GM12878 (cell line): ENCODE measurements around the gene TCF23. TPM values are rescaled to one million over a fixed set of nuclear protein-coding genes. Genes with fewer than 3 reads are reported as not detected.

ENCODE experiments used
- ATAC-seq: fragments of 200-7000 bp; cut with Tn5 transposase; 3 replicates; pipeline ENCODE4 v1.9.1; 2020; ENCODE audit warnings: mild to moderate bottlenecking, moderate library complexity
- BruUV-seq: library from RNA; stranded (reverse); fragments of 400-500 nt; replicated peaks from 2 replicates; lab custom pipeline; 2021; lab: Mats Ljungman, UMichigan
- CTCF ChIA-PET: fragments of 300-600 bp; sonication (Branson Sonifier 250); formaldehyde crosslinking; extraction: SDS; loops from one replicate; lab custom pipeline; 2021; ENCODE audit warnings: inconsistent platforms; lab: Yijun Ruan, JAX
- POLR2A ChIA-PET: fragments of 350-600 bp; formaldehyde crosslinking; extraction: SDS; loops from one replicate; lab custom pipeline; 2021; ENCODE audit warnings: inconsistent platforms; lab: Charles Lee
- RAD21 ChIA-PET: fragments of 300-600 bp; sonication (Branson Sonifier 250); formaldehyde crosslinking; loops from one replicate; lab custom pipeline; 2023; ENCODE audit warnings: antibody characterized with exemption; ENCODE audit not compliant: unreplicated experiment; lab: Charles Lee
- SMC1A ChIA-PET: fragments of 300-600 bp; sonication (Branson Sonifier 250); formaldehyde crosslinking; loops from one replicate; lab custom pipeline; 2023; ENCODE audit not compliant: unreplicated experiment, uncharacterized antibody; lab: Charles Lee
- DNase-seq: peaks from one replicate; pipeline ENCODE4 v3.0.0-alpha.2; 2011; ENCODE audit warnings: low read depth, low spot score
- FAIRE-seq: peaks from 3 replicates; lab custom pipeline; 2011; peaks lifted over from hg19 to GRCh38; lab: Jason Lieb, UNC
- H2AFZ ChIP-seq: 2 replicates; pipeline ENCODE4 v1.6.0; 2011; ENCODE audit warnings: low read depth, low read length, control low read depth; ENCODE audit not compliant: control insufficient read depth
- H3K27ac ChIP-seq: 2 replicates; pipeline ENCODE4 v1.5.1; 2011; ENCODE audit warnings: control low read depth; ENCODE audit not compliant: control insufficient read depth, insufficient read depth
- H3K27me3 ChIP-seq, 2 experiments: replicated peaks in 1 of 2; 2 replicates each; pipeline versions ENCODE4 v1.6.0 to v1.6.1; 2011; ENCODE audit warnings: low read length in 1 of 2; ENCODE audit not compliant: control insufficient read depth in 2 of 2, insufficient read depth in 2 of 2
- H3K36me3 ChIP-seq, 2 experiments: 2 replicates each; pipeline ENCODE4 v1.5.1; 2011; ENCODE audit warnings: low read length in 1 of 2; ENCODE audit not compliant: control insufficient read depth in 2 of 2, insufficient read depth in 2 of 2
- H3K4me1 ChIP-seq: 2 replicates; pipeline ENCODE4 v1.6.1; 2011; ENCODE audit warnings: mild to moderate bottlenecking, low read length, moderate library complexity, mixed read lengths; ENCODE audit not compliant: control insufficient read depth, insufficient read depth
- H3K4me2 ChIP-seq: 2 replicates; pipeline ENCODE4 v1.6.0; 2011; ENCODE audit warnings: control low read depth; ENCODE audit not compliant: control insufficient read depth, insufficient read depth
- H3K4me3 ChIP-seq: fragments of 200-600 bp; sonication (generic); 2 replicates; pipeline ENCODE4 v1.5.1; 2016
- H3K79me2 ChIP-seq: 2 replicates; pipeline ENCODE4 v1.6.0; 2011; ENCODE audit warnings: low read length; ENCODE audit not compliant: control insufficient read depth, insufficient read depth
- H3K9ac ChIP-seq: 2 replicates; pipeline ENCODE4 v1.8.0; 2011; ENCODE audit warnings: low read length, control low read depth, mixed read lengths; ENCODE audit not compliant: control insufficient read depth, insufficient read depth
- H3K9me3 ChIP-seq: replicated peaks from 3 replicates; pipeline ENCODE4 v1.5.1; 2011; ENCODE audit warnings: mild to moderate bottlenecking, low read length; ENCODE audit not compliant: control insufficient read depth, insufficient read depth
- H4K20me1 ChIP-seq: 2 replicates; pipeline ENCODE4 v1.6.0; 2011; ENCODE audit not compliant: control insufficient read depth, insufficient read depth
- CBFB ChIP-seq: IDR thresholded peaks from 2 replicates; pipeline ENCODE4 v1.6.1; 2016; ENCODE audit warnings: antibody characterized with exemption, low read depth
- EP300 ChIP-seq, 2 experiments: fragments of 150-350 bp in 1 of 2; IDR thresholded peaks; 2 replicates each; pipeline ENCODE4 v1.6.1; 2011 to 2012; ENCODE audit warnings: low read depth in 2 of 2, low read length in 2 of 2, borderline replicate concordance in 1 of 2, improper control_type of control experiment in 1 of 2, inconsistent platforms in 1 of 2; ENCODE audit not compliant: control insufficient read depth in 1 of 2
- KLF5 ChIP-seq: fragments of 450-650 bp; IDR thresholded peaks from 2 replicates; pipeline ENCODE4 v1.6.1; 2014; ENCODE audit warnings: mild to moderate bottlenecking; ENCODE audit not compliant: partially characterized antibody
- MTA2 ChIP-seq: fragments of 450-650 bp; IDR thresholded peaks from 2 replicates; pipeline ENCODE4 v1.6.1; 2016; ENCODE audit warnings: low read depth, mild to moderate bottlenecking, moderate library complexity
- PKNOX1 ChIP-seq: fragments of 450-650 bp; IDR thresholded peaks from 2 replicates; pipeline ENCODE4 v1.6.1; 2016; ENCODE audit warnings: mild to moderate bottlenecking
- POU2F2 ChIP-seq: IDR thresholded peaks from 3 replicates; pipeline ENCODE4 v1.6.1; 2011; ENCODE audit warnings: low read depth, mild to moderate bottlenecking, low read length, borderline replicate concordance
- ZBTB33 ChIP-seq: fragments of 450-650 bp; IDR thresholded peaks from 2 replicates; pipeline ENCODE4 v1.6.1; 2017; ENCODE audit warnings: mild to moderate bottlenecking
- ZNF622 ChIP-seq: fragments of 450-650 bp; IDR thresholded peaks from 2 replicates; pipeline ENCODE4 v1.6.1; 2017; ENCODE audit warnings: mild to moderate bottlenecking, inconsistent platforms
- WGBS: methylation state at CpG from one replicate; pipeline ENCODE4 v1.1.6; 2016; ENCODE audit warnings: low lambda C conversion rate; ENCODE audit not compliant: insufficient replicate concordance, insufficient coverage; ENCODE audit errors: missing lambda C conversion rate; 5-methylcytosine and 5-hydroxymethylcytosine counted together
- in situ Hi-C: fragments of 300-500 bp; cut with MboI; formaldehyde crosslinking; loops from 9 replicates; pipeline ENCODE4 v1.14.3; 2018; ENCODE audit warnings: mixed read lengths
- intact Hi-C: fragments of 100-400 bp; cut with micrococcal nuclease; formaldehyde crosslinking; loops from one replicate; pipeline ENCODE4 v1.14.2; 2022; ENCODE audit not compliant: unreplicated experiment
- polyA plus RNA-seq, 11 experiments: library from polyadenylated mRNA; depleted of rRNA in 4 of 11; unstranded in 6 of 11; stranded (reverse) in 5 of 11; fragments of >200 nt; fragmentation: Nextera tagmentation in 4 of 11; fragmentation: Illumina TruSeq in 1 of 11; extraction: Ambion mirVana in 4 of 11; extraction: Trizol in 1 of 11; gene quantifications; 1 replicate in 1 of 11; 2 replicates in 10 of 11; pipeline versions ENCODE4 v1.2.1 to v1.2.3, GENCODE V29; 2011 to 2016; ENCODE audit warnings: inconsistent platforms in 2 of 11, missing spikeins in 2 of 11, low read depth in 1 of 11
- total RNA-seq, 4 experiments: library from RNA; depleted of rRNA in 3 of 4; stranded (reverse); fragments of >200 nt in 3 of 4; fragmentation: Illumina TruSeq in 1 of 4; extraction: Trizol in 1 of 4; gene quantifications; 2 replicates each; pipeline versions ENCODE4 v1.2.1 to v1.2.3, GENCODE V29; 2013 to 2021

Gene TCF23
- total and polyA plus RNA-seq, 10 of the 15 experiments (the other 5 are each of a cell fraction or from before 2014, with no cell fraction given), result not detected

GRCh38 chr2:27154488-27154887 is 5.7 kb downstream of the TCF23 start (continued):
- TF ChIP-seq KLF5 (no peak), MTA2 (no peak)

DNA sequence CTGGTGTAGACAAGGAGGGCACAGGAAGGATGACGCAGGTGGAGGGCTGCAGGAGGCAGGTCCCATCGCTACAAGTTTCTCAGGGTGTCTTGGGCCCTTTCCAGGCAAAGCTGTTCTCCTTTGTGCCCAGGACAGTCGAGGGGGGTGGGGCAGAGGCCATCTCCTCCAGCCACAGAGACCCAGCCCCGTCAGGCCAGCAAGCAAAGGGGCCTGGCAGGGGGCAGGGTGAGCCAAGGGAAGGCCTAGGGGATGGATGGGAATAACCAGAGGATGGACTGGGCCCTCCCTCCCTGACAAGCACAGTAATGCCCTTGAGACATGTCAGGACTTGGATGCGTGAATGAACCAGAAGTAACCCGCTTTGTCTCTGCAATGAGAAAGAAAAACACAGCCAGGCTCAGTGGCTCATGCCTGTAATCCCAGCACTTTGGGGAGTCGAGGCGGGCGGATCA is 6.3 kb downstream of the TCF23 start:
- SMC1A ChIA-PET, result interaction anchor here (0.5 kb wide), 1 partner anchor 53 kb away, joined by 3 read pairs; no protein-coding TSS in a partner anchor
- WGBS, result 38% methylated on average over 9 of the region's 9 CpGs

More for the DNA sequence above, 6.3 kb downstream of the TCF23 start:
- Histone ChIP-seq H3K4me1 (no peaks in the 10 kb centered on the region), H4K20me1 (no peaks in the 10 kb centered on the region), H3K27ac (no peak overlapping the region), H3K9ac (no peak overlapping the region), H2AFZ (no peak overlapping the region), H3K4me2 (no peak overlapping the region), H3K4me3 (no peak overlapping the region), H3K9me3 (no peaks in the 10 kb centered on the region), H3K36me3 (no peaks in the 10 kb centered on the region), H3K79me2 (no peaks in the 10 kb centered on the region), H3K27me3 (no peaks in the 10 kb centered on the region)
- ChIA-PET RAD21 (no interaction called here), CTCF (interaction anchor here (1.1 kb wide), 1 partner anchor 22 kb away, joined by 3 read pairs; no protein-coding TSS in a partner anchor), POLR2A (no interaction called here)
- no peak for TF ChIP-seq ZNF622
- no peak for TF ChIP-seq POU2F2
- no peak for TF ChIP-seq CBFB
- no peak for TF ChIP-seq EP300 (IDR thresholded peaks at IDR 0.05; ENCODE audit: borderline replicate concordance in 1 of 2, control insufficient read depth in 1 of 2, low read depth in 2 of 2, low read length in 2 of 2)
- TF ChIP-seq ZBTB33, result no peak
- TF ChIP-seq PKNOX1, result no peak
- in situ Hi-C loops, result no loop called here
- DNase-seq (no peak), FAIRE-seq (no peak), ATAC-seq (no peak)
- no TSS peak for BruUV-seq
- intact Hi-C loops, result no loop called here
